Esophagus squamous epithelium (tissue), 5 donors: ENCODE measurements around the gene UBE3C. TPM values are rescaled to one million over a fixed set of nuclear protein-coding genes. Genes with fewer than 3 reads are reported as not detected.

ENCODE experiments used
- DNase-seq: peaks from one replicate; lab custom pipeline; 2025; lab: John Stamatoyannopoulos, UW
- H3K27ac ChIP-seq, 4 donors: fragments of 200-600 bp; sonication (generic); one replicate each; pipeline ENCODE4 v1.5.1; 2016 to 2019; ENCODE audit warnings: mild to moderate bottlenecking in 1 of 4
- H3K27me3 ChIP-seq, 4 donors: fragments of 200-600 bp; sonication (generic); 1 replicate in 3 of 4; 2 replicates in 1 of 4; pipeline versions ENCODE4 v1.5.1 to v1.6.0; 2017 to 2021; ENCODE audit warnings: antibody characterized with exemption in 1 of 4
- H3K36me3 ChIP-seq, 3 donors: fragments of 200-600 bp; sonication (generic); one replicate each; pipeline ENCODE4 v1.5.1; 2016 to 2019
- H3K4me1 ChIP-seq, 3 donors: fragments of 200-600 bp; sonication (generic); one replicate each; pipeline ENCODE4 v1.5.1; 2017 to 2019
- H3K4me3 ChIP-seq, 4 donors: fragments of 200-600 bp; sonication (generic); 1 replicate in 3 of 4; 2 replicates in 1 of 4; pipeline ENCODE4 v1.5.1; 2016 to 2019; ENCODE audit warnings: mild to moderate bottlenecking in 2 of 4, moderate library complexity in 1 of 4
- H3K9me3 ChIP-seq, 3 donors: fragments of 200-600 bp; sonication (generic); one replicate each; pipeline ENCODE4 v1.5.1; 2016 to 2019
- POLR2A ChIP-seq, 4 donors: fragments of 450-650 bp; IDR thresholded peaks; one replicate each; pipeline ENCODE4 v1.6.1; 2017; ENCODE audit warnings: antibody characterized with exemption in 4 of 4, mild to moderate bottlenecking in 4 of 4, moderate library complexity in 3 of 4
- WGBS, 2 donors: methylation state at CpG; one replicate each; pipeline ENCODE4 v1.1.5; 2018; 5-methylcytosine and 5-hydroxymethylcytosine counted together
- intact Hi-C: fragments of 100-400 bp; cut with DNase I; formaldehyde crosslinking; loops from one replicate; pipeline ENCODE4 v1.15.0; 2022
- total RNA-seq, 4 donors: library from RNA; depleted of rRNA; stranded (reverse); fragments of >200 nt; gene quantifications; one replicate each; pipeline ENCODE4 v1.1.0, GENCODE V29; 2016
- TF ChIP-seq, protein P1 (sequence below), 6 experiments: fragments of 450-650 bp in 4 of 6; fragments of 200-600 bp in 2 of 6; sonication (generic) in 2 of 6; IDR thresholded peaks; one replicate each; pipeline ENCODE4 v1.5.1; 2016 to 2019; ENCODE audit warnings: antibody characterized with exemption in 6 of 6, mild to moderate bottlenecking in 4 of 6, moderate library complexity in 4 of 6
- donor health status: DM: yes; HTN: yes; CAD: no.

UBE3C gene
- total RNA-seq, 4 donors from 2014 or later: 52.2 to 101 (median 68.3) TPM

DNA sequence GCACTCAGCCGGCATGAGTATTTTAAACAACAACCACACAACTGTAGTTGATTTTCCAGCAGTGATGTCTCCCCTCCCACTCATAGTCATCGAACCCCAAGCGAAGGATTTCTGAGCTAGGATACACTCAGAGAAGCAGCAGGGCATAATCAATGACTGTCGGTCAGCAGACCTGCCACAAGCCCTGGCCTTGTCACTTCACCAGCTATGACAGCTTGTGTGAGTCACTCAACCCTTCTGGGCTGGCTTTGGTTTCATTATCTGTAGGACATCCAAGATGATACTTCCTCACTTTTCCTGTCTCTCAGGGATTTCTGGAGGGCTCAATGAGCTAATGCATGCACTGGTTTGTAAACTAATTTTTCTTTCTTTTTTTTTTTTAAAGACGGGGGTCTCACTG lies 22.0 kb upstream of the UBE3C start:
- no peak for DNase-seq
- intact Hi-C loops: no loop called here
- 94 to 95% methylated on average over 5 of the region's 5 CpGs for WGBS, 2 donors

GRCh38 chr7:157117796-157118195 lies 20.9 kb upstream of the UBE3C start:
- Histone ChIP-seq H3K4me3 (no peak overlapping the region), H3K27me3 (no peaks in the 10 kb centered on the region), H3K27ac (no peak overlapping the region), H3K9me3 (peaks cover 0 to 7% (median 0%) of the 10 kb centered on the region in 3 donors), H3K36me3 (no peaks in the 10 kb centered on the region), H3K4me1 (no peaks in the 10 kb centered on the region)
- TF ChIP-seq, protein P1, sequence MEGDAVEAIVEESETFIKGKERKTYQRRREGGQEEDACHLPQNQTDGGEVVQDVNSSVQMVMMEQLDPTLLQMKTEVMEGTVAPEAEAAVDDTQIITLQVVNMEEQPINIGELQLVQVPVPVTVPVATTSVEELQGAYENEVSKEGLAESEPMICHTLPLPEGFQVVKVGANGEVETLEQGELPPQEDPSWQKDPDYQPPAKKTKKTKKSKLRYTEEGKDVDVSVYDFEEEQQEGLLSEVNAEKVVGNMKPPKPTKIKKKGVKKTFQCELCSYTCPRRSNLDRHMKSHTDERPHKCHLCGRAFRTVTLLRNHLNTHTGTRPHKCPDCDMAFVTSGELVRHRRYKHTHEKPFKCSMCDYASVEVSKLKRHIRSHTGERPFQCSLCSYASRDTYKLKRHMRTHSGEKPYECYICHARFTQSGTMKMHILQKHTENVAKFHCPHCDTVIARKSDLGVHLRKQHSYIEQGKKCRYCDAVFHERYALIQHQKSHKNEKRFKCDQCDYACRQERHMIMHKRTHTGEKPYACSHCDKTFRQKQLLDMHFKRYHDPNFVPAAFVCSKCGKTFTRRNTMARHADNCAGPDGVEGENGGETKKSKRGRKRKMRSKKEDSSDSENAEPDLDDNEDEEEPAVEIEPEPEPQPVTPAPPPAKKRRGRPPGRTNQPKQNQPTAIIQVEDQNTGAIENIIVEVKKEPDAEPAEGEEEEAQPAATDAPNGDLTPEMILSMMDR (IDR thresholded peaks at IDR 0.05): no peak
- no peak for TF ChIP-seq POLR2A (IDR thresholded peaks at IDR 0.05)
- no peak for DNase-seq
- 77 to 86% methylated on average over 2 of the region's 2 CpGs for WGBS, 2 donors
- intact Hi-C loops: no loop called here

More for the DNA sequence above, 22.0 kb upstream of the UBE3C start:
- Histone ChIP-seq H3K4me3 (no peak overlapping the region), H3K27me3 (peaks cover 0 to 6% (median 0%) of the 10 kb centered on the region in 4 donors), H3K27ac (no peak overlapping the region), H3K9me3 (peaks cover 0 to 7% (median 0%) of the 10 kb centered on the region in 3 donors), H3K4me1 (no peaks in the 10 kb centered on the region), H3K36me3 (no peaks in the 10 kb centered on the region)
- TF ChIP-seq, protein P1 (IDR thresholded peaks at IDR 0.05): no peak
- TF ChIP-seq POLR2A (IDR thresholded peaks at IDR 0.05): no peak

GRCh38 chr7:157120181-157120580 lies 18.5 kb upstream of the UBE3C start:
- WGBS, 2 donors: 82 to 88% methylated on average over 7 to 12 of the region's 14 CpGs
- peaks cover 0 to 7% (median 0%) of the 10 kb centered on the region in 3 donors for H3K9me3 ChIP-seq
- intact Hi-C loops: no loop called here

GRCh38 chr7:157121184-157121715 lies 17.5 kb upstream of the UBE3C start:
- intact Hi-C loops: no loop called here
- WGBS, 2 donors: 84 to 93% methylated on average over 7 to 8 of the region's 18 CpGs

More at GRCh38 chr7:157120181-157120580, 18.5 kb upstream of the UBE3C start:
- TF ChIP-seq, protein P1 (IDR thresholded peaks at IDR 0.05): no peak
- TF ChIP-seq POLR2A (IDR thresholded peaks at IDR 0.05): no peak
- H3K27me3 ChIP-seq: no peaks in the 10 kb centered on the region
- H3K36me3 ChIP-seq: no peaks in the 10 kb centered on the region
- H3K27ac ChIP-seq: no peak overlapping the region
- H3K4me3 ChIP-seq: no peak overlapping the region
- DNase-seq: no peak
- no peaks in the 10 kb centered on the region for H3K4me1 ChIP-seq

More at GRCh38 chr7:157121184-157121715, 17.5 kb upstream of the UBE3C start:
- TF ChIP-seq, protein P1 (IDR thresholded peaks at IDR 0.05): no peak
- no peak for TF ChIP-seq POLR2A (IDR thresholded peaks at IDR 0.05)
- peaks cover 0 to 7% (median 0%) of the 10 kb centered on the region in 3 donors for H3K9me3 ChIP-seq
- H3K36me3 ChIP-seq: no peaks in the 10 kb centered on the region
- H3K27ac ChIP-seq: no peak overlapping the region
- DNase-seq: no peak
- no peak overlapping the region for H3K4me3 ChIP-seq
- peaks cover 0 to 4% (median 0%) of the 10 kb centered on the region in 4 donors for H3K27me3 ChIP-seq
- no peaks in the 10 kb centered on the region for H3K4me1 ChIP-seq
